T-helper 17 cell (primary cell): ENCODE data around the gene GRIN2D. TPM values are rescaled to one million over a fixed set of nuclear protein-coding genes. Genes with fewer than 3 reads are reported as not detected.

ENCODE experiments used
- ATAC-seq: fragments of 150-1000 bp; cut with Tn5 transposase; 2 replicates; pipeline ENCODE4 v1.10.0; 2021; ENCODE audit warnings: mild to moderate bottlenecking, moderate library complexity
- DNase-seq, 3 donors: peaks; one replicate each; pipeline versions ENCODE4 v3.0.0 to v3.0.0-alpha.2; 2020 to 2021
- H3K9me3 ChIP-seq: one replicate; pipeline ENCODE4 v1.7.0; 2013; ENCODE audit warnings: low read length, mild to moderate bottlenecking; ENCODE audit not compliant: control insufficient read depth, poor library complexity, severe bottlenecking
- H3K27ac Mint-ChIP-seq: one replicate; pipeline ENCODE4 v1.8.0; 2022; ENCODE audit warnings: mild to moderate bottlenecking, moderate library complexity, mixed read lengths
- H3K27me3 Mint-ChIP-seq: one replicate; pipeline ENCODE4 v1.8.0; 2022; ENCODE audit warnings: mixed read lengths
- H3K36me3 Mint-ChIP-seq: one replicate; pipeline ENCODE4 v1.8.0; 2022; ENCODE audit warnings: low read depth, mixed read lengths
- H3K4me1 Mint-ChIP-seq: one replicate; pipeline ENCODE4 v1.8.0; 2022; ENCODE audit warnings: mild to moderate bottlenecking, mixed read lengths
- H3K4me3 Mint-ChIP-seq: one replicate; pipeline ENCODE4 v1.8.0; 2022; ENCODE audit warnings: mild to moderate bottlenecking, moderate library complexity, mixed read lengths
- total RNA-seq, 4 donors: library from RNA in 2 of 4; stranded (reverse) in 2 of 4; gene quantifications; one replicate each; pipeline ENCODE4 v1.2.3 and lab custom pipeline; 2022 to 2026

The GRIN2D gene
- total RNA-seq, 2 donors from 2014 or later = 0.08 to 0.17 TPM

GRCh38 chr19:48396016-48396823 is 2.8 kb downstream of the GRIN2D start:
- H3K27me3 Mint-ChIP-seq = peaks cover 22% of the 10 kb centered on the region
- H3K27ac Mint-ChIP-seq = no peak overlapping the region
- H3K9me3 ChIP-seq = no peaks in the 10 kb centered on the region
- H3K4me1 Mint-ChIP-seq = peaks cover 28% of the 10 kb centered on the region
- H3K4me3 Mint-ChIP-seq = no peak overlapping the region
- H3K36me3 Mint-ChIP-seq = peaks cover 14% of the 10 kb centered on the region
- DNase-seq (no peak), ATAC-seq (no peak)

DNA sequence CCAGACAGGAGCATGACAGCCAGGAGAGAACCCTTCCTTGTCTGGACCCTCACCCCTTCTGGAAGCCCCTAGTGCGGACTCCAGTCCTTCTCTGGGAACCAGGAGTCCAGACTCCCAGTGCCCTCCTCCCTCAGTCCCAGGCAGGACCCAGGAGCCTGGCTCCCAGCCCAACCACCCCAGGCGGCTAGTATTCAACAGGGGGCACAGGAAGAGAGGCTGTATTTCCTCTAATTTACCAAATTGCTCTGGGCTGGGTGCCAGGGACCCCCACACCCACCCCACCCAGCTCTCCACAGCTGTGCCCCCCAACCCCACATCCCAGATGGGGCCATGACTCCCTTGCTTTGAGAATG is 3.3 kb downstream of the GRIN2D start:
- H3K27ac Mint-ChIP-seq = peak overlapping the region; percentile 93
- no peak for DNase-seq
- ATAC-seq = no peak
- peaks cover 22% of the 10 kb centered on the region for H3K27me3 Mint-ChIP-seq
- peaks cover 25% of the 10 kb centered on the region for H3K4me1 Mint-ChIP-seq
- no peak overlapping the region for H3K4me3 Mint-ChIP-seq
- H3K36me3 Mint-ChIP-seq = peaks cover 14% of the 10 kb centered on the region
- H3K9me3 ChIP-seq = no peaks in the 10 kb centered on the region

GRCh38 chr19:48397263-48398101 is 4.0 kb downstream of the GRIN2D start:
- H3K27me3 Mint-ChIP-seq = peaks cover 22% of the 10 kb centered on the region
- no peak for DNase-seq
- no peak for ATAC-seq
- peak overlapping the region; percentile 95 for H3K4me3 Mint-ChIP-seq
- H3K27ac Mint-ChIP-seq = peak overlapping the region; percentile 93
- no peaks in the 10 kb centered on the region for H3K9me3 ChIP-seq
- H3K4me1 Mint-ChIP-seq = peaks cover 29% of the 10 kb centered on the region
- H3K36me3 Mint-ChIP-seq = peaks cover 14% of the 10 kb centered on the region

DNA sequence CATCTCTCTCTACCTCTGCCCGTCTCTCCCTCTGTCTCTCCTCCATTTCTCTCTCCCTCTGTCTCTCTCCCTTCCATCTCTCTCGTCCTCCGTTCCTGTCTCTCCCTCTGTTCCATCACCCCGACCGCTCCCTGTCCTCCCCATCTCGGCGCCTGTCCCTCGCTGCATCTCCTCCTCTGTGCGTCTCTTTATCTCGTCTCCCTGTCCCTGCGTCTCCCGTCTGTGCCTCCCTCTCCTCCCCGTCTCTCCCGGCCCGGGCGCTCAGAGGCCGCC is 4.6 kb downstream of the GRIN2D start:
- peaks cover 27% of the 10 kb centered on the region for H3K4me1 Mint-ChIP-seq
- peaks cover 14% of the 10 kb centered on the region for H3K36me3 Mint-ChIP-seq
- peak overlapping the region; percentile 93 for H3K27ac Mint-ChIP-seq
- H3K27me3 Mint-ChIP-seq = peaks cover 22% of the 10 kb centered on the region
- no peak for DNase-seq
- ATAC-seq = no peak
- H3K4me3 Mint-ChIP-seq = peak overlapping the region; percentile 95
- no peaks in the 10 kb centered on the region for H3K9me3 ChIP-seq

GRCh38 chr19:48398375-48399235 is 5.1 kb downstream of the GRIN2D start:
- DNase-seq = peak; percentile 78 to 80 (median 79)
- H3K4me3 Mint-ChIP-seq = peak overlapping the region; percentile 95
- peaks cover 14% of the 10 kb centered on the region for H3K36me3 Mint-ChIP-seq
- H3K27me3 Mint-ChIP-seq = peaks cover 22% of the 10 kb centered on the region
- H3K9me3 ChIP-seq = no peaks in the 10 kb centered on the region
- peaks cover 27% of the 10 kb centered on the region for H3K4me1 Mint-ChIP-seq
- peak; percentile 75 for ATAC-seq
- H3K27ac Mint-ChIP-seq = peak overlapping the region; percentile 93

GRCh38 chr19:48400018-48400742 is 6.7 kb downstream of the GRIN2D start:
- peak in 2 of 3 donors; percentile 25 to 34 for DNase-seq
- Mint-ChIP-seq H3K27me3 (peaks cover 17% of the 10 kb centered on the region), H3K4me3 (no peak overlapping the region), H3K4me1 (peaks cover 21% of the 10 kb centered on the region), H3K27ac (no peak overlapping the region), H3K36me3 (peaks cover 9% of the 10 kb centered on the region)
- H3K9me3 ChIP-seq = no peaks in the 10 kb centered on the region
- ATAC-seq = peak; percentile 36

DNA sequence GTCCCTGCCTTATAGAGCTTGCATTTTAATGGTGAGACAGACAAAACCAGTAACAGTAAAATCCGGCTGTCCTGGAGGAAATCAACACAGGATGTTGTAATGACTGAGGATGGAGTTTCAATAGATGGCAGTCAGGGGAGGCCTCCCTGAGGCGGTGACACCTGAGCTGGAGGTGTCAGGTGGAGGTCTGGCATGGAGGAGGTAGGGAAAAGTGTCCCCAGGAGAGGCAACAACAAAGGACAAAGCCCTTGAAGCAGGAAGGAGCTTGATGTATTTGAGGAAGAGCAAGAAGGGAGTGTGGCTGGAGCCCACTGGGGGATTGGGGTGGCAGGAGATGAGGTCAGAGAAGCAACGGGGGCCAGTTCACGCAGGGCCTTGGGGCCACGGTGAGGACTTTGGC is 7.8 kb downstream of the GRIN2D start:
- peaks cover 14% of the 10 kb centered on the region for H3K4me1 Mint-ChIP-seq
- no peak overlapping the region for H3K4me3 Mint-ChIP-seq
- H3K9me3 ChIP-seq = no peaks in the 10 kb centered on the region
- peaks cover 10% of the 10 kb centered on the region for H3K36me3 Mint-ChIP-seq
- H3K27ac Mint-ChIP-seq = peak overlapping the region; percentile 69
- DNase-seq (no peak), ATAC-seq (no peak)
- peaks cover 11% of the 10 kb centered on the region for H3K27me3 Mint-ChIP-seq

- Mint-ChIP-seq H3K4me3 (no peak overlapping the region), H3K27ac (no peak overlapping the region)
These were observed 10.1 kb downstream of the GRIN2D start for GRCh38 chr19:48403606-48404005.

GRCh38 chr19:48405010-48405659 is 11.7 kb downstream of the GRIN2D start:
- peaks cover 15% of the 10 kb centered on the region for H3K27me3 Mint-ChIP-seq
- no peak for ATAC-seq
- no peak for DNase-seq
- H3K9me3 ChIP-seq = no peaks in the 10 kb centered on the region
- peaks cover 3% of the 10 kb centered on the region for H3K36me3 Mint-ChIP-seq
- no peak overlapping the region for H3K27ac Mint-ChIP-seq
- H3K4me1 Mint-ChIP-seq = peaks cover 7% of the 10 kb centered on the region
- H3K4me3 Mint-ChIP-seq = no peak overlapping the region

More at GRCh38 chr19:48403606-48404005, 10.1 kb downstream of the GRIN2D start:
- Mint-ChIP-seq H3K27me3 (peaks cover 15% of the 10 kb centered on the region), H3K36me3 (peaks cover 3% of the 10 kb centered on the region), H3K4me1 (peaks cover 7% of the 10 kb centered on the region)
- ATAC-seq = peak; percentile 70
- no peaks in the 10 kb centered on the region for H3K9me3 ChIP-seq
- peak in 1 of 3 donors; percentile 28 for DNase-seq

- Mint-ChIP-seq H3K4me1 (peaks cover 7% of the 10 kb centered on the region), H3K27me3 (peaks cover 15% of the 10 kb centered on the region), H3K4me3 (no peak overlapping the region), H3K27ac (no peak overlapping the region), H3K36me3 (peaks cover 3% of the 10 kb centered on the region)
- DNase-seq (no peak), ATAC-seq (no peak)
- no peaks in the 10 kb centered on the region for H3K9me3 ChIP-seq
These were observed 12.4 kb downstream of the GRIN2D start for GRCh38 chr19:48405850-48406249.

- Mint-ChIP-seq H3K27ac (no peak overlapping the region), H3K36me3 (no peaks in the 10 kb centered on the region), H3K4me1 (peaks cover 17% of the 10 kb centered on the region), H3K4me3 (peak overlapping the region; percentile 33), H3K27me3 (no peaks in the 10 kb centered on the region)
- DNase-seq (no peak), ATAC-seq (no peak)
- no peaks in the 10 kb centered on the region for H3K9me3 ChIP-seq
These were observed 20.6 kb downstream of the GRIN2D start for GRCh38 chr19:48413879-48414587.

DNA sequence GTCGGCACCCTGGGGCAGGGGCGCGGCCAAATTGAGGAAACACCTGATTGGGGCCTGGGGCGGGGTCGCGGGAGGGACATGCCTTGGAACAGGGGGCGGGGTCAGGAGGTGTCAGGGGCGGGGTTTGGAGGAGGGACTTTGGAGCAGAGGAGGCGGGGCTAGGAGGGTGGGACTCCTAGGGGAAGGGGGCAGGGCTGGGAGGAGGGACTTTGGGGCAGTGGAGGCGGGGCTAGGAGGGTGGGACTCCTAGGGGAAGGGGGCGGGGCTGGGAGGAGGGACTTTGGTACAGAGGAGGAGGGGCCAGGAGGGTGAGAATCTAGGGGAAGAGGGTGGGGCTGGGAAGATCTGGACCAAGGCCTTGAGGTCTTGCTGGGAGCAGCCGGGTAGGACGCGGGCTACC is 21.9 kb downstream of the GRIN2D start:
- no peaks in the 10 kb centered on the region for H3K27me3 Mint-ChIP-seq
- ATAC-seq (peak; percentile 78), DNase-seq (peak; percentile 57 to 71 (median 62))
- peaks cover 20% of the 10 kb centered on the region for H3K4me1 Mint-ChIP-seq
- peak overlapping the region; percentile 87 for H3K4me3 Mint-ChIP-seq
- H3K36me3 Mint-ChIP-seq = no peaks in the 10 kb centered on the region
- no peak overlapping the region for H3K27ac Mint-ChIP-seq
- no peaks in the 10 kb centered on the region for H3K9me3 ChIP-seq
